Peyer's patch (tissue), 4 donors: ENCODE measurements around the gene PNO1.

Source experiments
- CTCF ChIP-seq, 6 experiments: fragments of 450-650 bp in 4 of 6; fragments of 200-600 bp in 2 of 6; sonication (generic) in 1 of 6; IDR thresholded peaks; one replicate each; pipeline ENCODE4 v1.5.1; 2017 to 2019; ENCODE audit warnings: antibody characterized with exemption in 6 of 6, mild to moderate bottlenecking in 3 of 6, moderate library complexity in 1 of 6
- POLR2A ChIP-seq, 2 donors: fragments of 450-650 bp; IDR thresholded peaks; one replicate each; pipeline ENCODE4 v1.5.1; 2017; ENCODE audit warnings: antibody characterized with exemption in 2 of 2, mild to moderate bottlenecking in 2 of 2, moderate library complexity in 2 of 2

DNA sequence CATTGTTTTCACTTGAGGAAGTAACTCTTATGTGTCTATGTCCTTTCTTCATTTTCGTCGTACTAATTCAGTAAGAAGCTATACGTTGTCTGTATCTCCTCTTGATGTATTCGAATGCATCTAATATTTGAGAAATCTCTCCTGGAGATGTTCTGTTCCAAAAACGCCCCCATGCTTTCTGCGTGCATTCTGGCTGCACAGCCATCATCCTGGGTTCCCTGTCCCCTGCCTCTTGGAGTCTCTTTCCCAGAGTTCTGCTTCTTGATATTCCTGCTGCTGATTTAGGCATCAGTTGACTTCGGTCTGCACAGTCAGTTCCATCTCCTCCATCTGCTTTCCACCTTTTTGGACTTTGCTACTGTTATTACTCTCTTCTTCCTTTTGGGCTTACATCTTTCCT is 13.5 kb downstream of the PNO1 start:
- TF ChIP-seq CTCF (IDR thresholded peaks at IDR 0.05) (no peak), POLR2A (IDR thresholded peaks at IDR 0.05) (no peak)
